Kidney (tissue), 14 donors: ENCODE data around the gene GPC6. TPM values are rescaled to one million over a fixed set of nuclear protein-coding genes. Genes with fewer than 3 reads are reported as not detected.

Experiments used
- DNase-seq, 5 donors: peaks; one replicate each; pipeline ENCODE4 v3.0.0-alpha.2; 2013 to 2020
- FAIRE-seq: peaks from 2 replicates; lab custom pipeline; 2012; peaks lifted over from hg19 to GRCh38; lab: Jason Lieb, UNC
- H3K27ac ChIP-seq, 2 donors: one replicate each; pipeline ENCODE4 v1.7.0; 2013; ENCODE audit warnings: low read depth in 2 of 2, low read length in 2 of 2, inconsistent platforms in 1 of 2
- H3K27me3 ChIP-seq: one replicate; pipeline ENCODE4 v1.7.1; 2013; ENCODE audit warnings: low read length, inconsistent platforms; ENCODE audit not compliant: control insufficient read depth, insufficient read depth
- H3K36me3 ChIP-seq, 3 donors: one replicate each; pipeline versions ENCODE4 v1.7.0 to v1.7.1; 2013; ENCODE audit warnings: low read length in 3 of 3, control low read depth in 1 of 3, inconsistent platforms in 1 of 3; ENCODE audit not compliant: insufficient read depth in 3 of 3, control insufficient read depth in 2 of 3
- H3K4me1 ChIP-seq, 3 donors: one replicate each; pipeline versions ENCODE4 v1.7.0 to v1.7.1; 2013; ENCODE audit warnings: low read length in 3 of 3, inconsistent platforms in 1 of 3, low read depth in 1 of 3; ENCODE audit not compliant: control insufficient read depth in 2 of 3, insufficient read depth in 2 of 3
- H3K4me3 ChIP-seq, 3 donors: one replicate each; pipeline versions ENCODE4 v1.7.0 to v1.8.1; 2013; ENCODE audit warnings: low read length in 3 of 3, control low read depth in 1 of 3, inconsistent platforms in 1 of 3
- H3K9ac ChIP-seq, 3 donors: one replicate each; pipeline versions ENCODE4 v1.7.0 to v1.7.1; 2013; ENCODE audit warnings: low read length in 3 of 3, control low read depth in 1 of 3, inconsistent platforms in 1 of 3
- H3K9me3 ChIP-seq, 3 donors: one replicate each; pipeline versions ENCODE4 v1.7.0 to v1.7.1; 2013; ENCODE audit warnings: low read length in 3 of 3, control low read depth in 1 of 3, inconsistent platforms in 1 of 3; ENCODE audit not compliant: control insufficient read depth in 2 of 3, insufficient read depth in 1 of 3
- intact Hi-C: fragments of 100-400 bp; cut with DNase I; formaldehyde crosslinking; loops from one replicate; pipeline ENCODE4 v1.11.1; 2022
- polyA plus RNA-seq: library from polyadenylated mRNA; stranded (reverse); fragments of 350-450 nt; fragmentation: Illumina TruSeq; extraction: RNeasy Lipid Tissue Mini Kit (QIAGEN cat#74804); gene quantifications from one replicate; pipeline ENCODE4 v1.2.3, GENCODE V29; 2014; ENCODE audit warnings: low read depth, low replicate concordance; ENCODE audit not compliant: insufficient read depth
- total RNA-seq: library from RNA; stranded (reverse); fragmentation: NEBNext Ultra II Directional; extraction: Animal tissue kit (Norgen Biotek cat#: 25700); gene quantifications from one replicate; pipeline ENCODE4 v1.2.1, GENCODE V29; 2021
- TF ChIP-seq, protein P1 (sequence below): IDR thresholded peaks from 3 replicates; pipeline ENCODE4 v1.5.1; 2012; ENCODE audit warnings: mild to moderate bottlenecking, moderate library complexity, borderline replicate concordance; ENCODE audit not compliant: insufficient read depth; ENCODE audit errors: extremely low read depth
- donor health status: control.
- donor health status: control.
- donor health status: control.
- donor health status: control.
- donor health status: control.
- donor health status: DM: yes; HTN: yes; CAD: no.
- donor health status: Normal renal cell carcinoma (clear cell type).

GPC6 gene
- total and polyA plus RNA-seq, 2 donors from 2014 or later, result 6.2 to 15.5 TPM

DNA sequence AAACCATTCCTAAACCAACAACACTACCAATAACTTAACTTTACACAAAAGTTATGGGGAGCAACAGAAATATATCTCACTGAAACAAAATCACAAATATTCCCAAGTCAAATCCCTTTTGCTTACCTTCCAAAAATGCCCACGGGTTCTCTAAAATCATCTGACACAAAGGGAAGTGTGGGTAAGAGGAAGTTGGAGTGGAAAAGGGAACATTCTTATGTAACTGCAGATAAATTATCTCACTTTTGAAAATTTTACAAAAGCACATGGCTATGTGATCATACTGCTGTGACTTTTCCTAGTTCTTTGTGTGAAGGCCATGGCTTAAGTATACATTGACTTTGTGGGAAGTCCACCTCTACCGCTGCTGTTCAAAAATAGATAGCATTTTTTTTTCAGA, 350.5 kb downstream of the GPC6 start:
- no peaks in the 10 kb centered on the region for H3K27me3 ChIP-seq
- intact Hi-C loops, result no loop called here
- H3K4me3 ChIP-seq, result no peak overlapping the region
- H3K36me3 ChIP-seq, result no peaks in the 10 kb centered on the region
- TF ChIP-seq, protein P1, sequence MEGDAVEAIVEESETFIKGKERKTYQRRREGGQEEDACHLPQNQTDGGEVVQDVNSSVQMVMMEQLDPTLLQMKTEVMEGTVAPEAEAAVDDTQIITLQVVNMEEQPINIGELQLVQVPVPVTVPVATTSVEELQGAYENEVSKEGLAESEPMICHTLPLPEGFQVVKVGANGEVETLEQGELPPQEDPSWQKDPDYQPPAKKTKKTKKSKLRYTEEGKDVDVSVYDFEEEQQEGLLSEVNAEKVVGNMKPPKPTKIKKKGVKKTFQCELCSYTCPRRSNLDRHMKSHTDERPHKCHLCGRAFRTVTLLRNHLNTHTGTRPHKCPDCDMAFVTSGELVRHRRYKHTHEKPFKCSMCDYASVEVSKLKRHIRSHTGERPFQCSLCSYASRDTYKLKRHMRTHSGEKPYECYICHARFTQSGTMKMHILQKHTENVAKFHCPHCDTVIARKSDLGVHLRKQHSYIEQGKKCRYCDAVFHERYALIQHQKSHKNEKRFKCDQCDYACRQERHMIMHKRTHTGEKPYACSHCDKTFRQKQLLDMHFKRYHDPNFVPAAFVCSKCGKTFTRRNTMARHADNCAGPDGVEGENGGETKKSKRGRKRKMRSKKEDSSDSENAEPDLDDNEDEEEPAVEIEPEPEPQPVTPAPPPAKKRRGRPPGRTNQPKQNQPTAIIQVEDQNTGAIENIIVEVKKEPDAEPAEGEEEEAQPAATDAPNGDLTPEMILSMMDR, result no peak
- DNase-seq (no peak), FAIRE-seq (no peak)
- no peak overlapping the region for H3K9ac ChIP-seq
- no peaks in the 10 kb centered on the region for H3K9me3 ChIP-seq
- no peak overlapping the region for H3K27ac ChIP-seq
- H3K4me1 ChIP-seq, result no peaks in the 10 kb centered on the region

DNA sequence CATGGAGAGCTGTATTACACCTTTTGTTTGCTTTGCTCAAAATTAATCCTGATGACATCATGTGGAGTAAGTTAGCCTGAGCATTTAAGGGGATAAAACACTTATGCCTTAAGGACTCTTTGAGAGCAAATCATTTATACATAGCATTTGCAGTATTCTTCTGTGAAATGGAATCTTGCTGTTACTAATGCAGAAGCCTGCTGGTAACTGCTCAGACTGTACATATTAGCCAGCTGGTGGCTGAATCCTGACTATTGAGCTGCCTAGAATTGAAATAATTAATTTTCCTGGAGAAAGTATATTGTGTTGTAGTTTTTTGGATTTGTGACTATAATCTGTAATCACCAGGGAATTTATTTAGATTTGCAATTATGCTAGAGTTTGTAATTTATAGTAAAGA, 363.2 kb downstream of the GPC6 start:
- Histone ChIP-seq H3K4me1 (no peaks in the 10 kb centered on the region), H3K4me3 (no peak overlapping the region), H3K9me3 (no peaks in the 10 kb centered on the region), H3K36me3 (no peaks in the 10 kb centered on the region), H3K9ac (no peak overlapping the region), H3K27me3 (no peaks in the 10 kb centered on the region), H3K27ac (no peak overlapping the region)
- FAIRE-seq (no peak), DNase-seq (no peak)
- intact Hi-C loops, result no loop called here
- TF ChIP-seq, protein P1, result no peak

DNA sequence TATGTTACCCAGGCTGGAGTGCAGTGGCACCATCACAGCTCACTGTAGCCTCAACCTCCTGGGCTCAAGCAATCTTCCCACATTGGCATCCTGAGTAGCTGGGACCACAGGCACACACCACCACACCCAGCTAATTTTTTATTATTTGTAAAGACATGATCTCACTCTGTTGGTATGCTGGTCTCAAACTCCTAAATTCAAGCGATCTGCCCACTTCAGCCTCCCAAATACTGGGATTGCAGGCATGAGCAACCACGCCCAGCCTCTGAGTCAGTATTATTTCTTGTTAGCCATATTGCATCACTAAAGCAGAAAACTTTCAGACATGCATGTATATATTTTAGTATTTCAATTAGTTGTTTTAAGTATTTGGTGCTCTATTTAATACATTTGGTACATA, 376.4 kb downstream of the GPC6 start:
- Histone ChIP-seq H3K36me3 (no peaks in the 10 kb centered on the region), H3K27me3 (no peaks in the 10 kb centered on the region)
- no peak for FAIRE-seq

DNA sequence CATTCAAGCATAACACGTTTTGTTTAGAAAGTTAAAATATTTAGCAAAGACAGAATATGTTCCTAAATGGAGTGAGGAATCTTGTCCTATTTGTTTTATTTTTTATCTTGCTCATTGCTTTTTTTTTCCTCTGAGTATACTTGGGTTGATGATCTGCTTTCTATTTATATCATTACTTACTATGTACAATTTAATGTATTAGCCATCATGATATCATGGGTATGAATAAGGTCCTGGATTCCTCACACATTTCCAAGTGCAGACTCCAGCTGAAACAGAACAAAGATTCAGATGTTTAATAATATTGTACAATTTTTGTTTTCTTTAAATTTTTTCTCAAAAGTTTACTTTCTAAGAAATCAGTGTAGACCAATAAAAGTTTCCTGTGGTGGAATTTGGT, 388.2 kb downstream of the GPC6 start:
- intact Hi-C loops, result no loop called here
- no peak for FAIRE-seq
- H3K9ac ChIP-seq, result no peak overlapping the region

More for the DNA sequence above, 376.4 kb downstream of the GPC6 start:
- intact Hi-C loops, result no loop called here
- H3K9me3 ChIP-seq, result no peaks in the 10 kb centered on the region
- no peak for DNase-seq
- TF ChIP-seq, protein P1, result no peak
- no peak overlapping the region for H3K4me3 ChIP-seq
- no peaks in the 10 kb centered on the region for H3K4me1 ChIP-seq
- no peak overlapping the region for H3K9ac ChIP-seq
- no peak overlapping the region for H3K27ac ChIP-seq

More for the DNA sequence above, 388.2 kb downstream of the GPC6 start:
- H3K27ac ChIP-seq, result no peak overlapping the region
- DNase-seq, result no peak
- TF ChIP-seq, protein P1, result no peak
- H3K9me3 ChIP-seq, result no peaks in the 10 kb centered on the region
- H3K36me3 ChIP-seq, result no peaks in the 10 kb centered on the region
- no peaks in the 10 kb centered on the region for H3K27me3 ChIP-seq
- H3K4me1 ChIP-seq, result no peaks in the 10 kb centered on the region
- no peak overlapping the region for H3K4me3 ChIP-seq
